ENCODE results near the gene SNAI3. TPM values are rescaled to one million over a fixed set of nuclear protein-coding genes. Genes with fewer than 3 reads are reported as not detected.

The SNAI3 gene
- total and polyA plus RNA-seq, 2 experiments from 2014 or later = 10.3 to 19.4 TPM

DNA sequence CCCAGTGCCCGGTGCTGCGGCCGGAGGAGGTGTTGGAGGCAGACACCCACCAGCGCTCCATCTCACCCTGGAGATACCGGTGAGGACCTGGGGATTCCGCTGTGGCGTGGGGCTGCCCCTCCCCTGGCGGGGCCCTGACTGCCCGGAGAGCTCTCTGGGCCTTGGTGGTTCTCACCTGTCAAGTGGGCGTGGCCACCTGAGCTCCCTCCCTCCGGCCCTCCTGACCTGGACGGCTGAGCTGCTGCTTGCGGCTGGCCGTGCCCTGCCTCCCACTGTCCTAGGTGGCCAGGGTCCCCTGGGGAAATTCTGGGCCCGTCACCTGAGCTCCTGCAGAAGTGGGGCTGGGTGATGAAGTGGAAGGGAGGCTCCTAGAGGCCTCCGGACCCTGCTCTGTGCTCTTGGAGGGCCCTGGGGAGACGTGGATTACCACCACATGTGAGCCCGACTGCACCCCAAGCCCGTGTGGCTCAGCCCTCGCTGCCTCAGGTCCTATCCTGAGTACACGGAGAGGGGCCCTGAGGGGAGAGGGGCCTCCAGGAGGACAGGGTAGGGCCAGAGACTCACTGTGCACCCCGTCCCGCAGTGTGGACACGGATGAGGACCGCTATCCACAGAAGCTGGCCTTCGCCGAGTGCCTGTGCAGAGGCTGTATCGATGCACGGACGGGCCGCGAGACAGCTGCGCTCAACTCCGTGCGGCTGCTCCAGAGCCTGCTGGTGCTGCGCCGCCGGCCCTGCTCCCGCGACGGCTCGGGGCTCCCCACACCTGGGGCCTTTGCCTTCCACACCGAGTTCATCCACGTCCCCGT is 46.9 kb downstream of the SNAI3 start:
- Histone ChIP-seq H3K9me2 (ENCODE audit: insufficient read depth) (no peaks in the 10 kb centered on the region), H3K4me3 (peak overlapping the region; percentile 30; the same call in 1 of the 2 replicates), H3K79me2 (replicated peaks; ENCODE audit: insufficient read depth) (no peaks in the 10 kb centered on the region), H3K27ac (ENCODE audit: low read depth) (no peak overlapping the region), H3K27me3 (ENCODE audit: insufficient read depth) (no peaks in the 10 kb centered on the region; the same call in 1 of the 2 replicates), H3K4me2 (peak overlapping the region; percentile 74), H3K36me3 (ENCODE audit: insufficient read depth) (no peaks in the 10 kb centered on the region), H4K20me1 (replicated peaks; ENCODE audit: insufficient read depth) (no peaks in the 10 kb centered on the region; the same call in 1 of the 2 replicates), H3K4me1 (ENCODE audit: insufficient read depth) (peaks cover 15% of the 10 kb centered on the region), H2AFZ (peak overlapping the region; percentile 89; the same call in 1 of the 2 replicates), H3F3A (replicated peaks; ENCODE audit: low read depth) (0 out of 2 replicates have a peak, but pooled peaks cover 11% of the 10 kb centered on the region)
- no peak for TF ChIP-seq NANOG (IDR thresholded peaks at IDR 0.05; ENCODE audit: borderline replicate concordance)
- TF ChIP-seq, protein P1, sequence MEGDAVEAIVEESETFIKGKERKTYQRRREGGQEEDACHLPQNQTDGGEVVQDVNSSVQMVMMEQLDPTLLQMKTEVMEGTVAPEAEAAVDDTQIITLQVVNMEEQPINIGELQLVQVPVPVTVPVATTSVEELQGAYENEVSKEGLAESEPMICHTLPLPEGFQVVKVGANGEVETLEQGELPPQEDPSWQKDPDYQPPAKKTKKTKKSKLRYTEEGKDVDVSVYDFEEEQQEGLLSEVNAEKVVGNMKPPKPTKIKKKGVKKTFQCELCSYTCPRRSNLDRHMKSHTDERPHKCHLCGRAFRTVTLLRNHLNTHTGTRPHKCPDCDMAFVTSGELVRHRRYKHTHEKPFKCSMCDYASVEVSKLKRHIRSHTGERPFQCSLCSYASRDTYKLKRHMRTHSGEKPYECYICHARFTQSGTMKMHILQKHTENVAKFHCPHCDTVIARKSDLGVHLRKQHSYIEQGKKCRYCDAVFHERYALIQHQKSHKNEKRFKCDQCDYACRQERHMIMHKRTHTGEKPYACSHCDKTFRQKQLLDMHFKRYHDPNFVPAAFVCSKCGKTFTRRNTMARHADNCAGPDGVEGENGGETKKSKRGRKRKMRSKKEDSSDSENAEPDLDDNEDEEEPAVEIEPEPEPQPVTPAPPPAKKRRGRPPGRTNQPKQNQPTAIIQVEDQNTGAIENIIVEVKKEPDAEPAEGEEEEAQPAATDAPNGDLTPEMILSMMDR (conservative IDR thresholded peaks at IDR 0.05; ENCODE audit: low read depth in 2 of 2) = no peak
- no peak for TF ChIP-seq JUNB (IDR thresholded peaks at IDR 0.05; ENCODE audit: unreplicated experiment)
- TF ChIP-seq POLR2AphosphoS5 (IDR thresholded peaks at IDR 0.05; ENCODE audit: low read depth) = peak; percentile 53; the same call in 1 of the 2 replicates
- TF ChIP-seq CREB1 (CRISPR knock-in tag; IDR thresholded peaks at IDR 0.05; ENCODE audit: low read depth) = no peak
- TF ChIP-seq ZNF331 (CRISPR knock-in tag; IDR thresholded peaks at IDR 0.05; ENCODE audit: low read depth) = no peak
- Mint-ChIP-seq H3K4me3 (peak overlapping the region; percentile 53), H3K27me3 (ENCODE audit: insufficient read depth, low read depth, poor library complexity) (peaks cover 36% of the 10 kb centered on the region), H3K9me3 (peaks cover 6% of the 10 kb centered on the region; the same call in 2 of the 3 replicates), H3K4me1 (peaks cover 40% of the 10 kb centered on the region), H3K27ac (no peak overlapping the region), H3K36me3 (ENCODE audit: low read depth) (peaks cover 9% of the 10 kb centered on the region; the same call in 2 of the 3 replicates)
- peak; percentile 55 for ATAC-seq
- DNase-seq (ENCODE audit: low spot score) = peak; percentile 92

DNA sequence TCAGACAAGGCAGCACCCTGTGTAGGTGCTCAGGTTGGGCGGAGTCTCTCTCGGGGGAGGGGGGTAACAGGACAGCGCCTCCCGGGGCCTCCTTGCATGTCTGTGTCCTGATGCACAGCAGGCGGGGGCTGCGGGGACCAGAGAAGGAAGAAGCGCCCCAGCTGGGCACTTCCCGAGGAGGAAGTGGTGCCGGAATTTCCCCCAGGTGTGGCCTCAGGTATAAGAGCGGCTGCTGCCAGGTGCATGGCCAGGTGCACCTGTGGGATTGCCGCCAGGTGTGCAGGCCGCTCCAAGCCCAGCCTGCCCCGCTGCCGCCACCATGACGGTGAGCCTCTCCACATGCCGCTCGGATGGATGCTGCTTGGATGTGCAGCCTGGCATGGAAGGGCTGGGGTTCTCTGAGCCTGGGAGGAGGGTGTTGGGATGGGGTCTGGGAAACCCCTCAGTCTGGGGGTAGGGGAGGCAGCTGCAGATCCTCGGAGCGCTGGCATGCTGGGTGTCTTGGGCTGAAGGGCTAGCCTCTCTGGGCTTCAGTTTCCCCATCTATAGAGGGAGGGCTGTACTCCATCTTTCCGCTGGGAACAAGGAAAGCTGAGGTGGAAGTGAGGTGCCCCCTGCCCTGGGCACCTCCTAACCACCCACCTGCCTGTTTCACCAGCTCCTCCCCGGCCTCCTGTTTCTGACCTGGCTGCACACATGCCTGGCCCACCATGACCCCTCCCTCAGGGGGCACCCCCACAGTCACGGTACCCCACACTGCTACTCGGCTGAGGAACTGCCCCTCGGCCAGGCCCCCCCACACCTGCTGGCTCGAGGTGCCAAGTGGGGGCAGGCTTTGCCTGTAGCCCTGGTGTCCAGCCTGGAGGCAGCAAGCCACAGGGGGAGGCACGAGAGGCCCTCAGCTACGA is 47.7 kb downstream of the SNAI3 start, which contains the start of gene IL17C:
TSS of gene IL17C (plus strand) at position 250 of the 908 bp plus-strand sequence. CDS start at position 320, 70 bp downstream.
- Histone ChIP-seq H3K4me2 (peak within 1 kb of the TSS; percentile 74), H3K27ac (ENCODE audit: low read depth) (peak within 1 kb of the TSS; percentile 78), H3F3A (replicated peaks; ENCODE audit: low read depth) (0 out of 2 replicates have a peak, but pooled peaks cover 13% of the 10 kb centered on the region), H2AFZ (peak within 1 kb of the TSS; percentile 89; the same call in 1 of the 2 replicates), H3K9me2 (ENCODE audit: insufficient read depth) (no peaks in the 10 kb centered on the region), H3K4me1 (ENCODE audit: insufficient read depth) (peaks cover 20% of the 10 kb centered on the region), H3K79me2 (replicated peaks; ENCODE audit: insufficient read depth) (no peaks in the 10 kb centered on the region), H4K20me1 (replicated peaks; ENCODE audit: insufficient read depth) (no peaks in the 10 kb centered on the region), H3K27me3 (ENCODE audit: insufficient read depth) (no peaks in the 10 kb centered on the region; the same call in 1 of the 2 replicates), H3K4me3 (peak within 1 kb of the TSS; percentile 30; the same call in 1 of the 2 replicates), H3K36me3 (ENCODE audit: insufficient read depth) (no peaks in the 10 kb centered on the region)
- Mint-ChIP-seq H3K27ac (peak within 1 kb of the TSS; percentile 33), H3K27me3 (ENCODE audit: insufficient read depth, low read depth, poor library complexity) (peaks cover 36% of the 10 kb centered on the region), H3K9me3 (peaks cover 6% of the 10 kb centered on the region; the same call in 2 of the 3 replicates), H3K4me3 (peak within 1 kb of the TSS; percentile 38), H3K4me1 (peaks cover 37% of the 10 kb centered on the region), H3K36me3 (ENCODE audit: low read depth) (peaks cover 3% of the 10 kb centered on the region; the same call in 1 of the 3 replicates)
- peak; percentile 4 for ATAC-seq
- peak; percentile 80 for DNase-seq (ENCODE audit: low spot score)
- TF ChIP-seq POLR2AphosphoS5 (IDR thresholded peaks at IDR 0.05; ENCODE audit: low read depth) (peak; percentile 42), EZH2 (IDR thresholded peaks at IDR 0.05; ENCODE audit: low read depth, unreplicated experiment) (no peak)

Data from GM23338 (cell line).